Tibial artery (tissue), 4 donors: ENCODE data around the gene VPS37C.
"Not testable (repeated sequence)": the region's sequence is repeated elsewhere in the genome, so short reads cannot be mapped to it uniquely, and the experiment has no call there.

Source experiments
- DNase-seq, 2 donors: peaks; one replicate each; pipeline ENCODE4 v3.0.0-alpha.2; 2019
- H3K27ac ChIP-seq, 2 donors: fragments of 200-600 bp; sonication (generic) in 1 of 2; 1 replicate in 1 of 2; 2 replicates in 1 of 2; pipeline ENCODE4 v1.5.1; 2018 to 2019; ENCODE audit warnings: mild to moderate bottlenecking in 1 of 2
- H3K27me3 ChIP-seq, 2 donors: fragments of 200-600 bp; sonication (generic) in 1 of 2; one replicate each; pipeline versions ENCODE4 v1.5.1 to v1.6.0; 2016 to 2019
- H3K36me3 ChIP-seq, 3 donors: fragments of 200-600 bp; sonication (generic) in 2 of 3; one replicate each; pipeline ENCODE4 v1.5.1; 2016 to 2019; ENCODE audit warnings: mild to moderate bottlenecking in 2 of 3
- H3K4me1 ChIP-seq, 4 donors: fragments of 200-600 bp; sonication (generic) in 2 of 4; 1 replicate in 3 of 4; 2 replicates in 1 of 4; pipeline ENCODE4 v1.5.1; 2016 to 2019
- H3K4me3 ChIP-seq, 2 donors: fragments of 200-600 bp; sonication (generic) in 1 of 2; 1 replicate in 1 of 2; 2 replicates in 1 of 2; pipeline ENCODE4 v1.5.1; 2018 to 2019; ENCODE audit warnings: mild to moderate bottlenecking in 2 of 2
- H3K9me3 ChIP-seq, 3 donors: fragments of 200-600 bp; sonication (generic) in 1 of 3; one replicate each; pipeline ENCODE4 v1.5.1; 2016 to 2019
- CTCF ChIP-seq, 2 experiments: fragments of 200-600 bp in 1 of 2; fragments of 450-650 bp in 1 of 2; IDR thresholded peaks; one replicate each; pipeline ENCODE4 v1.5.1; 2017 to 2019; ENCODE audit warnings: antibody characterized with exemption in 2 of 2, mild to moderate bottlenecking in 1 of 2, moderate library complexity in 1 of 2
- intact Hi-C: fragments of 100-400 bp; cut with DNase I; formaldehyde crosslinking; loops from one replicate; pipeline ENCODE4 v1.15.0; 2023; ENCODE audit warnings: low total_unique reads

Gene VPS37C

GRCh38 chr11:61172888-61173287 is 11.7 kb upstream of the VPS37C start:
- H3K4me1 ChIP-seq, result no peaks in the 10 kb centered on the region
- no peaks in the 10 kb centered on the region for H3K36me3 ChIP-seq
- DNase-seq, result no peak
- H3K27me3 ChIP-seq, result peaks cover 0 to 29% of the 10 kb centered on the region in 2 donors
- TF ChIP-seq CTCF (IDR thresholded peaks at IDR 0.05), result no peak
- no peak overlapping the region for H3K4me3 ChIP-seq
- no peak overlapping the region for H3K27ac ChIP-seq
- intact Hi-C loops, result no loop called here
- H3K9me3 ChIP-seq, result no peaks in the 10 kb centered on the region

GRCh38 chr11:61172356-61172755 is 11.1 kb upstream of the VPS37C start:
- Histone ChIP-seq H3K27ac (no peak overlapping the region), H3K4me1 (no peaks in the 10 kb centered on the region), H3K9me3 (no peaks in the 10 kb centered on the region), H3K27me3 (peaks cover 0 to 29% of the 10 kb centered on the region in 2 donors), H3K4me3 (no peak overlapping the region), H3K36me3 (no peaks in the 10 kb centered on the region)
- TF ChIP-seq CTCF (IDR thresholded peaks at IDR 0.05), result no peak
- DNase-seq, result no peak
- intact Hi-C loops, result no loop called here

GRCh38 chr11:61171907-61172306 is 10.7 kb upstream of the VPS37C start:
- H3K27ac ChIP-seq, result no peak overlapping the region
- no peak overlapping the region for H3K4me3 ChIP-seq
- DNase-seq, result no peak
- H3K36me3 ChIP-seq, result no peaks in the 10 kb centered on the region
- intact Hi-C loops, result no loop called here
- no peaks in the 10 kb centered on the region for H3K4me1 ChIP-seq
- H3K27me3 ChIP-seq, result peaks cover 0 to 29% of the 10 kb centered on the region in 2 donors
- no peak for TF ChIP-seq CTCF (IDR thresholded peaks at IDR 0.05)
- no peaks in the 10 kb centered on the region for H3K9me3 ChIP-seq

- Histone ChIP-seq H3K36me3 (no peaks in the 10 kb centered on the region), H3K9me3 (no peaks in the 10 kb centered on the region), H3K4me3 (no peak overlapping the region), H3K27ac (no peak overlapping the region), H3K27me3 (peaks cover 0 to 20% of the 10 kb centered on the region in 2 donors), H3K4me1 (no peaks in the 10 kb centered on the region)
- intact Hi-C loops, result no loop called here
- no peak for DNase-seq
- TF ChIP-seq CTCF (IDR thresholded peaks at IDR 0.05), result no peak
These were observed 9.3 kb upstream of the VPS37C start for GRCh38 chr11:61170566-61170965.

GRCh38 chr11:61168800-61169199 is 7.6 kb upstream of the VPS37C start:
- TF ChIP-seq CTCF (IDR thresholded peaks at IDR 0.05), result no peak
- intact Hi-C loops, result no loop called here
- no peak overlapping the region for H3K27ac ChIP-seq
- H3K4me3 ChIP-seq, result no peak overlapping the region
- peaks cover 0 to 8% of the 10 kb centered on the region in 2 donors for H3K27me3 ChIP-seq
- H3K9me3 ChIP-seq, result no peaks in the 10 kb centered on the region
- no peaks in the 10 kb centered on the region for H3K4me1 ChIP-seq
- H3K36me3 ChIP-seq, result no peaks in the 10 kb centered on the region
- no peak for DNase-seq

- H3K4me3 ChIP-seq, result no peak overlapping the region
- H3K9me3 ChIP-seq, result no peaks in the 10 kb centered on the region
- no peak overlapping the region for H3K27ac ChIP-seq
- no peaks in the 10 kb centered on the region for H3K4me1 ChIP-seq
- no peaks in the 10 kb centered on the region for H3K36me3 ChIP-seq
- DNase-seq, result no peak
- TF ChIP-seq CTCF (IDR thresholded peaks at IDR 0.05), result no peak
- H3K27me3 ChIP-seq, result peaks cover 0 to 5% of the 10 kb centered on the region in 2 donors
- intact Hi-C loops, result no loop called here
These were observed 6.9 kb upstream of the VPS37C start for GRCh38 chr11:61168042-61168688.

GRCh38 chr11:61166331-61166730 is 5.1 kb upstream of the VPS37C start:
- H3K27ac ChIP-seq, H3K4me1 ChIP-seq, intact Hi-C loops, H3K36me3 ChIP-seq, DNase-seq, H3K9me3 ChIP-seq, H3K4me3 ChIP-seq, H3K27me3 ChIP-seq: not testable (repeated sequence)

GRCh38 chr11:61165785-61166184 is 4.6 kb upstream of the VPS37C start:
- H3K4me3 ChIP-seq, intact Hi-C loops, H3K9me3 ChIP-seq, H3K27ac ChIP-seq, DNase-seq, H3K27me3 ChIP-seq, H3K36me3 ChIP-seq, H3K4me1 ChIP-seq: not testable (repeated sequence)
